ENCODE results near the gene TGM5.
"Not testable (repeated sequence)": the region's sequence is repeated elsewhere in the genome, so short reads cannot be mapped to it uniquely, and the experiment has no call there.

Gene TGM5

DNA sequence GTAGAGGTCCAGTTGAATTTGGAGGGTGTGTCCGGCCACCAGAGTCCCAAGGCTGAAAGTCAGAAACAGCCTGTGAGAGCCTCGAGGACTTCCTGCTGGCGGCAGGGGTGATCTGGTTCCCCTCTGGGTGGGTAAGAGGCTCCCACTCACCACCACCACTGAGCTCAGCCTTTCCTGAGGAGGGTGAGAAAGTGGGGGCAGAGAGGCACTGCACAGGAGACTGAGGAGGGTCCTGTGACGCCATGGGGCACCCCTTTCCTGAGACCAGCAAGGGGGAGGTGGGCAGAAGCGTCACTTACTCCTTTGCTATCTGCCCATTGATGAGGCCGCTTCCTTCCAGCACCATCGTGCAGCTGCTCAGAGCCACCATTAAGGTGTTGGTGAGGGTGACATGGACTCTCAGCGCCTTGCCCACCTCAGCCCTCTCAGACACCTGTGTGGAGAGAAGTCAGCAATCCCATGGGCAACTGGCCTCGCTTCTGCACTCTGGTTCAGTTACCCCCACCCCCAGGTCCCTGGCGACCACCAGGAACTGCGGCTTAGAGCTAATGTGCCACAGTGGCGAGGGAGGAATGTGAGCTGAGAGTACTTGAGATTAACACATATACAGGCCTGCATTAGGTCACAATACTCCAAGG lies 10.0 kb upstream of the TGM5 start:
- Histone ChIP-seq H3K4me3 (ENCODE audit: control insufficient read depth in 1 of 7, extremely low read depth in 1 of 7, insufficient read depth in 4 of 7, low read depth in 2 of 7, low read length in 6 of 7) (no peak overlapping the region), H3K4me1 (ENCODE audit: control extremely low read depth in 1 of 4, control insufficient read depth in 4 of 4, insufficient read depth in 4 of 4, low read length in 3 of 4) (peaks cover 0 to 17% (median 4%) of the 10 kb centered on the region in 4 experiments), H3K36me3 (ENCODE audit: control insufficient read depth in 4 of 4, insufficient read depth in 4 of 4, low read length in 3 of 4) (no peaks in the 10 kb centered on the region), H3K27ac (ENCODE audit: insufficient read depth in 1 of 2, low read depth in 1 of 2, low read length in 2 of 2, poor library complexity in 1 of 2, severe bottlenecking in 2 of 2) (no peak overlapping the region), H3K27me3 (replicated peaks in 2 of 5; ENCODE audit: control insufficient read depth in 4 of 5, insufficient read depth in 5 of 5, low read length in 4 of 5) (no peaks in the 10 kb centered on the region), H3K9me3 (ENCODE audit: control extremely low read depth in 1 of 5, control insufficient read depth in 4 of 5, insufficient read depth in 2 of 5, low read depth in 1 of 5, low read length in 4 of 5) (peaks cover 0 to 6% (median 0%) of the 10 kb centered on the region in 5 experiments)
- 85% methylated on average over 8 of the region's 12 CpGs for WGBS (ENCODE audit: insufficient coverage)
- ChIA-PET CTCF (interaction anchor here (0.7 to 5.1 kb wide), 8 partner anchors 9 to 84 kb away, joined by 3 to 27 read pairs (median 4); partner anchors contain the start of gene TGM5), POLR2A (no interaction called here)
- DNase-seq: no peak

DNA sequence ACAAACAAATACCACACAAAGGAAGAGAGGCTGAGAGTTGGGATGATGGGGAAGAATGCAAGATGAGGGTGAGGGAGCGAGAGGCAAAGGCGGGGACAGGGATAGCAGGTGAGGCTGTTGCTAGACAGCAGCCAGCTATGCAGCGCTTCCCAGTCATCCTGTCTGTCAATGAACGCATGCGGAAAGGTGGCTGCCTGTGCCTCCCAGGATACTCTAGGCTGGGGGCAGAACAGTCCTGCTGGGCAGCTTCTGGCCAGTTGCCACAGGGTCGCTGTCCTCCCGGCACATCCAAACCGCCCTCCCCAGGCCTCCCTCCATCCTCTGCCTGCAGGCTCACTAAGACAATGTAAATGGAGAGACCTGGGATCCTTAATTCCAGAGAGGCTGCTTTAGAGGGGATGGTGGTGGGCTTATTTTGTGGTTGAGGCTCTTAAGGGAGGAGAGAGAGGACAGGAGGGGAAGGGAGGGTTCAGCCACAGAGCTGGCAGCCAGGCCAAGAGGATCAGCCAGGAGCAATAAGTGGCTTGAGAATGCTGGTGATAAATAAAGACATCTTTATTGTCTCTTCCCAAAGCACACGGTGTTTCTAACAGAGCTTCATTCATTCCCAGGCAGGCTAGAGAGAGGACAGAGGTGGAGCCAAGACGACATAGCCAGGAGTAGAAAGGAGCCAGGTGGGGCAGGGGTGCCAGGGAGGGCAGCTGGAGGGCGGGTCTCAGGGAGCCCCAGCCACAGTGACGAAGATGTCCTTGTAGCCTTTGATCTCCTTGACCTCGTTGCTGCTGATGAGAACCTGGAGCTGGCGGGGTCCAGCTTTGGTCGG lies 9.2 kb upstream of the TGM5 start:
- Histone ChIP-seq H3K27me3 (replicated peaks in 2 of 5; ENCODE audit: control insufficient read depth in 4 of 5, insufficient read depth in 5 of 5, low read length in 4 of 5) (no peaks in the 10 kb centered on the region), H3K36me3 (ENCODE audit: control insufficient read depth in 4 of 4, insufficient read depth in 4 of 4, low read length in 3 of 4) (no peaks in the 10 kb centered on the region), H3K4me3 (ENCODE audit: control insufficient read depth in 1 of 7, extremely low read depth in 1 of 7, insufficient read depth in 4 of 7, low read depth in 2 of 7, low read length in 6 of 7) (no peak overlapping the region), H3K4me1 (ENCODE audit: control extremely low read depth in 1 of 4, control insufficient read depth in 4 of 4, insufficient read depth in 4 of 4, low read length in 3 of 4) (peaks cover 0 to 19% (median 7%) of the 10 kb centered on the region in 4 experiments), H3K27ac (ENCODE audit: insufficient read depth in 1 of 2, low read depth in 1 of 2, low read length in 2 of 2, poor library complexity in 1 of 2, severe bottlenecking in 2 of 2) (no peak overlapping the region), H3K9me3 (ENCODE audit: control extremely low read depth in 1 of 5, control insufficient read depth in 4 of 5, insufficient read depth in 2 of 5, low read depth in 1 of 5, low read length in 4 of 5) (peaks cover 0 to 6% (median 0%) of the 10 kb centered on the region in 5 experiments)
- DNase-seq: no peak
- WGBS (ENCODE audit: insufficient coverage): 95% methylated on average over 8 of the region's 15 CpGs
- ChIA-PET POLR2A (no interaction called here), CTCF (interaction anchor here (0.7 to 5.1 kb wide), 6 partner anchors 8 to 83 kb away, joined by 3 to 27 read pairs (median 5); partner anchors contain the start of gene TGM5)

DNA sequence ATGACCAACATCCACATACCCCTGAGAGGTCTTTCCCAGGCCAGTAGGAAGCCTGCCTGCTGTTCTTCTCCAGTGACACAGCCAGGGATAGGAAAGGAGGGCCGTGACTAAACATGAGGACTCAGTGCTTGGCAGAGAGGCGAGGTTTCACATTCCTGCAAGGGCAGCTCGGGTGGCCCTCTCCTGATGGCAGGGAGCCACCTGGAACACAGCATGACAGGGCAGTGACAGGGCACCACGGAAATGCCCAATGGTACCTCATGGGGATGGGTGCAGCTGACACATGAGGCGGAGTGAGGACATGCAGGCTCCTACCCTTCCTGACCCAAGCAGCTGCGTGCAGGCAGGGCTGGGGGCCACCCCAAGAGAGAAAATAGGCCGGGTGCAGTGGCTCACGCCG lies 7.4 kb upstream of the TGM5 start:
- Histone ChIP-seq H3K9me3 (ENCODE audit: control extremely low read depth in 1 of 5, control insufficient read depth in 4 of 5, insufficient read depth in 2 of 5, low read depth in 1 of 5, low read length in 4 of 5) (peaks cover 0 to 6% (median 0%) of the 10 kb centered on the region in 5 experiments), H3K27ac (ENCODE audit: insufficient read depth in 1 of 2, low read depth in 1 of 2, low read length in 2 of 2, poor library complexity in 1 of 2, severe bottlenecking in 2 of 2) (no peak overlapping the region), H3K27me3 (replicated peaks in 2 of 5; ENCODE audit: control insufficient read depth in 4 of 5, insufficient read depth in 5 of 5, low read length in 4 of 5) (no peaks in the 10 kb centered on the region), H3K4me1 (ENCODE audit: control extremely low read depth in 1 of 4, control insufficient read depth in 4 of 4, insufficient read depth in 4 of 4, low read length in 3 of 4) (peaks cover 8 to 37% (median 20%) of the 10 kb centered on the region in 4 experiments), H3K36me3 (ENCODE audit: control insufficient read depth in 4 of 4, insufficient read depth in 4 of 4, low read length in 3 of 4) (no peaks in the 10 kb centered on the region), H3K4me3 (ENCODE audit: control insufficient read depth in 1 of 7, extremely low read depth in 1 of 7, insufficient read depth in 4 of 7, low read depth in 2 of 7, low read length in 6 of 7) (no peak overlapping the region)
- 93% methylated on average over 6 of the region's 9 CpGs for WGBS (ENCODE audit: insufficient coverage)
- CTCF ChIA-PET: interaction anchor here (0.9 to 5.1 kb wide), 3 partner anchors 11 to 87 kb away, joined by 3 to 27 read pairs (median 5); no protein-coding TSS in a partner anchor
- POLR2A ChIA-PET: no interaction called here
- DNase-seq: no peak

DNA sequence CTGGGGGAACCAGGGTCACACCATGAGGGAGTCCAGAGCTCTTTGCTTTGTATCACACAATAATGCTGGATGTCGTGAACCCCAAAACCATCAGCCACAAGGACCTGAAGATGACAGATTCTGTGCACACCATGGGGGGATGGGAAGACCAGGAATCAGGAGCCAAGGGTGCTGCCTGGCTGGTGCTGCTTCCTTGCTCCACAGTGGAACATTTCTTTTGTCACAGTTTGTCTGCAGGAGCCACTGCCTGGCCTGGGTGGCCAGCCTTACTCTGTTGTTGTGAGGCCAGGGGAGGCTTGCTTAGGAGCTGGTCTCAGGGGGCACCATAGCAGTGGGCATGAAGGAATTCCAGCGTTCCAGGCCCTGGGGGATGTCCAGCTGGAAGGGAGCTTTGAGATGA lies 6.5 kb upstream of the TGM5 start:
- CTCF ChIA-PET: interaction anchor here (1.1 to 5.1 kb wide), 2 partner anchors 12 to 65 kb away, joined by 3 to 27 read pairs; no protein-coding TSS in a partner anchor
- 89% methylated on average over 2 of the region's 2 CpGs for WGBS (ENCODE audit: insufficient coverage)
- Histone ChIP-seq H3K27me3 (replicated peaks in 2 of 5; ENCODE audit: control insufficient read depth in 4 of 5, insufficient read depth in 5 of 5, low read length in 4 of 5) (no peaks in the 10 kb centered on the region), H3K9me3 (ENCODE audit: control extremely low read depth in 1 of 5, control insufficient read depth in 4 of 5, insufficient read depth in 2 of 5, low read depth in 1 of 5, low read length in 4 of 5) (peaks cover 0 to 6% (median 0%) of the 10 kb centered on the region in 5 experiments), H3K4me3 (ENCODE audit: control insufficient read depth in 1 of 7, extremely low read depth in 1 of 7, insufficient read depth in 4 of 7, low read depth in 2 of 7, low read length in 6 of 7) (no peak overlapping the region), H3K27ac (ENCODE audit: insufficient read depth in 1 of 2, low read depth in 1 of 2, low read length in 2 of 2, poor library complexity in 1 of 2, severe bottlenecking in 2 of 2) (no peak overlapping the region), H3K4me1 (ENCODE audit: control extremely low read depth in 1 of 4, control insufficient read depth in 4 of 4, insufficient read depth in 4 of 4, low read length in 3 of 4) (peaks cover 8 to 46% (median 22%) of the 10 kb centered on the region in 4 experiments), H3K36me3 (ENCODE audit: control insufficient read depth in 4 of 4, insufficient read depth in 4 of 4, low read length in 3 of 4) (no peaks in the 10 kb centered on the region)
- POLR2A ChIA-PET: no interaction called here
- no peak for DNase-seq

DNA sequence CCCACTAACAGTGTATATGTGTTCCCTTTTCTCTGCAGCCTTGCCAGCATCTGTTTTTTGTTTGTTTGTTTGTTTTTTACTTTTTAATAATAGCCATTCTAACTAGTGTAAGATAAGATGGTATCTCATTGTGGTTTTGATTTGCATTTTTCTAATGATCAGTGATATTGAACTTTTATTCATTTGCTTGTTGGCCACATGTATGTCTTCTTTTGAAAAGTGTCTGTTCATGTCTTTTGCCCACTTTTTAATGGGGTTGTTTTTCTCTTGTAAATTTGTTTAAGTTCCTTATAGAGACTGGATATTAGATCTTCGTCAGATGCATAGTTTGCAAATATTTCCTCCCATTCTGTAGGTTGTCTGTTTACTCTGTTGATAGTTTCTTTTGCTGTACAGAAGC lies 5.2 kb upstream of the TGM5 start:
- DNase-seq; POLR2A ChIA-PET; H3K27ac ChIP-seq (ENCODE audit: insufficient read depth in 1 of 2, low read depth in 1 of 2, low read length in 2 of 2, poor library complexity in 1 of 2, severe bottlenecking in 2 of 2); H3K36me3 ChIP-seq (ENCODE audit: control insufficient read depth in 4 of 4, insufficient read depth in 4 of 4, low read length in 3 of 4); H3K9me3 ChIP-seq (ENCODE audit: control extremely low read depth in 1 of 5, control insufficient read depth in 4 of 5, insufficient read depth in 2 of 5, low read depth in 1 of 5, low read length in 4 of 5); H3K27me3 ChIP-seq (replicated peaks in 2 of 5; ENCODE audit: control insufficient read depth in 4 of 5, insufficient read depth in 5 of 5, low read length in 4 of 5); H3K4me3 ChIP-seq (ENCODE audit: control insufficient read depth in 1 of 7, extremely low read depth in 1 of 7, insufficient read depth in 4 of 7, low read depth in 2 of 7, low read length in 6 of 7): not testable (repeated sequence)
- WGBS (ENCODE audit: insufficient coverage): no CpG with 5 or more reads among the region's 1 CpG
- CTCF ChIA-PET: interaction anchor here (9.6 kb wide), 1 partner anchor 44 kb away, joined by 201 read pairs; no protein-coding TSS in a partner anchor
- H3K4me1 ChIP-seq (ENCODE audit: control extremely low read depth in 1 of 4, control insufficient read depth in 4 of 4, insufficient read depth in 4 of 4, low read length in 3 of 4): peaks cover 8 to 47% (median 22%) of the 10 kb centered on the region in 4 experiments

DNA sequence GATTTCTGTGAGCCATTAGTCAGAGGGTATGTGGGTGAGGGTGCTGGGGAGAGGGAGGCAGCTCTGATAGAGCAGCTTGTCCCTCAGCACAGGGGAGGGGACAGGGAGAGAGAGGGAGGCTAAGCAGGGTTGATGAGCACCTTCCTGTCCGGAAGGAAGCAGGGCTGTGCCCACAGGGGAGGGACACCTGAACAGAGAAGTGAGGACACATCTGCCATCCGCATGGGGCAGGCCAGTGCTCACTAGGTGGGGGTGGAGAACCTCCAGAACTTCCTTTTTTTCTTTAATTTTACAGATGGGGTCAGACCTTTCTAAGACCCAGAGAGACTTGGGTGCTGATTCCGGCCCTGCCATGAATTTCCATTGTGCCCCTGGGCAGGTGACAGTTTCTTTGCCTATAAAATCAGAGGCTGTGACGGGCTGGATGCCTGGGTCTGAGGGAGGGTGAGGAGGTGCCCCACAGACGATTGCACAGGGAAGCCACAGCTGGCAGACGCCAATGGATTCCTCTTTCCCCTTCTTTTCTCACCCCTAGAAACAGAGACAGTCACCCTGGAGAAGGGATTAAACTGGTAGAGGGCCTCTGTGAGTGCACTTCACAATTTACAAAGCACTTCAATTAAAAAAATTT lies 4.1 kb upstream of the TGM5 start:
- ChIA-PET POLR2A (no interaction called here), CTCF (interaction anchor here (0.7 to 9.6 kb wide), 12 partner anchors 9 to 282 kb away, joined by 3 to 201 read pairs (median 8); no protein-coding TSS in a partner anchor)
- H3K4me1 ChIP-seq (ENCODE audit: control extremely low read depth in 1 of 4, control insufficient read depth in 4 of 4, insufficient read depth in 4 of 4, low read length in 3 of 4): peaks cover 8 to 40% (median 22%) of the 10 kb centered on the region in 4 experiments
- H3K27me3 ChIP-seq (replicated peaks in 2 of 5; ENCODE audit: control insufficient read depth in 4 of 5, insufficient read depth in 5 of 5, low read length in 4 of 5): peaks cover 0 to 2% (median 0%) of the 10 kb centered on the region in 5 experiments
- peak; percentile 59 to 91 (median 86) for DNase-seq
- peak overlapping the region in 3 of 7 experiments; percentile 9 to 36 (median 20) for H3K4me3 ChIP-seq (ENCODE audit: control insufficient read depth in 1 of 7, extremely low read depth in 1 of 7, insufficient read depth in 4 of 7, low read depth in 2 of 7, low read length in 6 of 7)
- WGBS (ENCODE audit: insufficient coverage): 7% methylated on average over 5 of the region's 6 CpGs
- no peaks in the 10 kb centered on the region for H3K36me3 ChIP-seq (ENCODE audit: control insufficient read depth in 4 of 4, insufficient read depth in 4 of 4, low read length in 3 of 4)
- H3K27ac ChIP-seq (ENCODE audit: insufficient read depth in 1 of 2, low read depth in 1 of 2, low read length in 2 of 2, poor library complexity in 1 of 2, severe bottlenecking in 2 of 2): no peak overlapping the region
- peaks cover 0 to 6% (median 0%) of the 10 kb centered on the region in 5 experiments for H3K9me3 ChIP-seq (ENCODE audit: control extremely low read depth in 1 of 5, control insufficient read depth in 4 of 5, insufficient read depth in 2 of 5, low read depth in 1 of 5, low read length in 4 of 5)

All from common myeloid progenitor, CD34-positive (primary cell).